Endothelial cell of umbilical vein (primary cell): Measurements from ENCODE around the gene TSPAN18. TPM values are rescaled to one million over a fixed set of nuclear protein-coding genes. Genes with fewer than 3 reads are reported as not detected.

Experiments
- BruUV-seq: library from RNA; stranded (reverse); fragments of 400-500 nt; replicated peaks from 2 replicates; lab custom pipeline; 2021; lab: Mats Ljungman, UMichigan
- CTCF ChIA-PET: fragments of 300-600, 350-600 bp; sonication (Branson Sonifier 250); formaldehyde crosslinking; loops from one replicate; lab custom pipeline; 2021; ENCODE audit warnings: antibody characterized with exemption, inconsistent platforms; lab: Charles Lee
- POLR2A ChIA-PET: fragments of 300-600, 350-600 bp; sonication (Branson Sonifier 250); formaldehyde crosslinking; loops from one replicate; lab custom pipeline; 2021; ENCODE audit warnings: antibody characterized with exemption, inconsistent platforms; lab: Charles Lee
- DNase-seq: peaks from one replicate; pipeline ENCODE4 v3.0.0-alpha.2; 2011; ENCODE audit warnings: low read depth, low spot score
- FAIRE-seq: peaks from 2 replicates; lab custom pipeline; 2011; peaks lifted over from hg19 to GRCh38; lab: Jason Lieb, UNC
- H2AFZ ChIP-seq: 2 replicates; pipeline ENCODE4 v1.6.0; 2012; ENCODE audit warnings: low read depth, low read length, control low read depth, inconsistent platforms
- H3K27ac ChIP-seq: 2 replicates; pipeline ENCODE4 v1.5.1; 2011; ENCODE audit warnings: low read depth, mild to moderate bottlenecking, control low read depth, low read length, moderate library complexity; ENCODE audit not compliant: insufficient read depth
- H3K27me3 ChIP-seq, 2 experiments: 2 replicates each; pipeline versions ENCODE4 v1.6.0 to v1.6.1; 2011; ENCODE audit warnings: low read length in 2 of 2, mixed read lengths in 1 of 2; ENCODE audit not compliant: control insufficient read depth in 2 of 2, insufficient read depth in 2 of 2
- H3K36me3 ChIP-seq, 2 experiments: 2 replicates in 1 of 2; 3 replicates in 1 of 2; pipeline ENCODE4 v1.5.1; 2011; ENCODE audit warnings: low read length in 2 of 2, mild to moderate bottlenecking in 1 of 2, moderate library complexity in 1 of 2; ENCODE audit not compliant: control insufficient read depth in 2 of 2, insufficient read depth in 2 of 2; ENCODE audit errors: extremely low read depth in 1 of 2
- H3K4me1 ChIP-seq: 3 replicates; pipeline ENCODE4 v1.5.1; 2011; ENCODE audit warnings: mild to moderate bottlenecking, low read length; ENCODE audit not compliant: control insufficient read depth, insufficient read depth; ENCODE audit errors: extremely low read depth
- H3K4me2 ChIP-seq: 2 replicates; pipeline ENCODE4 v1.6.1; 2011; ENCODE audit warnings: low read length, control low read depth, mixed read lengths; ENCODE audit not compliant: insufficient read depth
- H3K4me3 ChIP-seq, 3 experiments: fragments of 200-600 bp in 1 of 3; sonication (generic), shearing (Covaris generic) in 1 of 3; replicated peaks in 1 of 3; 2 replicates each; pipeline ENCODE4 v1.5.1; 2011 to 2016; ENCODE audit warnings: control low read depth in 3 of 3, low read length in 3 of 3, mild to moderate bottlenecking in 2 of 3, inconsistent platforms in 1 of 3, low read depth in 1 of 3, moderate library complexity in 1 of 3; ENCODE audit not compliant: insufficient read depth in 1 of 3
- H3K79me2 ChIP-seq: 2 replicates; pipeline ENCODE4 v1.6.0; 2012; ENCODE audit warnings: low read length, inconsistent platforms; ENCODE audit not compliant: control insufficient read depth, insufficient read depth
- H3K9ac ChIP-seq: replicated peaks from 2 replicates; pipeline ENCODE3; 2011; ENCODE audit warnings: low read length, control low read depth; ENCODE audit not compliant: insufficient read depth; ENCODE audit errors: extremely low read depth
- H3K9me1 ChIP-seq: replicated peaks from 3 replicates; pipeline ENCODE4 v1.6.0; 2011; ENCODE audit warnings: mild to moderate bottlenecking, low read length; ENCODE audit not compliant: control insufficient read depth, insufficient read depth; ENCODE audit errors: extremely low read depth
- H3K9me3 ChIP-seq: replicated peaks from 2 replicates; pipeline ENCODE4 v1.5.1; 2012; ENCODE audit warnings: low read length, inconsistent platforms; ENCODE audit not compliant: control insufficient read depth, insufficient read depth
- H4K20me1 ChIP-seq: replicated peaks from 2 replicates; pipeline ENCODE3; 2011; ENCODE audit warnings: mild to moderate bottlenecking, low read length; ENCODE audit not compliant: control insufficient read depth, insufficient read depth; ENCODE audit errors: extremely low read depth
- EZH2 ChIP-seq: IDR thresholded peaks from 2 replicates; pipeline ENCODE4 v1.6.1; 2012; ENCODE audit warnings: borderline replicate concordance, low read depth, mild to moderate bottlenecking, moderate library complexity, low read length, inconsistent platforms; ENCODE audit not compliant: severe bottlenecking
- FOS ChIP-seq: IDR thresholded peaks from 2 replicates; pipeline ENCODE4 v1.6.1; 2011; ENCODE audit warnings: mild to moderate bottlenecking, low read length, moderate library complexity, borderline replicate concordance; ENCODE audit not compliant: insufficient read depth
- GATA2 ChIP-seq: IDR thresholded peaks from 2 replicates; pipeline ENCODE4 v1.7.0; 2011; ENCODE audit warnings: low read depth, mild to moderate bottlenecking, moderate library complexity, mixed read lengths, low read length; ENCODE audit not compliant: insufficient read length, insufficient read depth
- JUN ChIP-seq: IDR thresholded peaks from 2 replicates; pipeline ENCODE4 v1.6.1; 2011; ENCODE audit warnings: borderline replicate concordance, low read depth; ENCODE audit not compliant: insufficient read length, insufficient read depth
- MYC ChIP-seq: IDR thresholded peaks from one replicate; pipeline ENCODE4 v1.6.1; 2011; ENCODE audit warnings: mild to moderate bottlenecking, low read depth, low read length
- POLR2A ChIP-seq: IDR thresholded peaks from 2 replicates; pipeline ENCODE4 v1.6.1; 2012; ENCODE audit warnings: low read depth, mild to moderate bottlenecking, control low read depth, low read length
- POLR2AphosphoS5 ChIP-seq: IDR thresholded peaks from 2 replicates; pipeline ENCODE4 v1.6.1; 2012; ENCODE audit warnings: low read depth, mild to moderate bottlenecking, control low read depth, low read length, moderate library complexity; ENCODE audit not compliant: insufficient read depth
- dilution Hi-C: fragments of 300-500 bp; cut with MboI; formaldehyde crosslinking; loops from one replicate; pipeline ENCODE4 v1.15.0; 2019; ENCODE audit warnings: low sequenced_read_pairs; ENCODE audit not compliant: extremely low pct_ligation_motif_present
- intact Hi-C: fragments of 100-400 bp; cut with micrococcal nuclease; formaldehyde crosslinking; loops from one replicate; pipeline ENCODE4 v1.10.0; 2022
- polyA plus RNA-seq, 4 experiments: library from polyadenylated mRNA; depleted of rRNA in 3 of 4; stranded (reverse) in 3 of 4; unstranded in 1 of 4; fragments of >200 nt; gene quantifications; 2 replicates each; pipeline versions ENCODE4 v1.2.1 to v1.2.3, GENCODE V29; 2011 to 2012; ENCODE audit warnings: missing spikeins in 1 of 4
- total RNA-seq: library from RNA; stranded (reverse); gene quantifications from 2 replicates; pipeline ENCODE4 v1.2.3, GENCODE V29; 2021
- TF ChIP-seq, protein P1 (sequence below): IDR thresholded peaks from 2 replicates; pipeline ENCODE4 v1.6.1; 2011; ENCODE audit not compliant: insufficient read depth, insufficient read length
- TF ChIP-seq, protein P2 (sequence below), 2 donors: IDR thresholded peaks; 1 replicate in 1 of 2; 2 replicates in 1 of 2; pipeline ENCODE4 v1.5.1; 2011; ENCODE audit warnings: low read length in 2 of 2, mild to moderate bottlenecking in 2 of 2, moderate library complexity in 2 of 2, control low read depth in 1 of 2, inconsistent platforms in 1 of 2, low read depth in 1 of 2; ENCODE audit not compliant: insufficient read depth in 1 of 2; ENCODE audit errors: extremely low read depth in 1 of 2

Gene TSPAN18
- total and polyA plus RNA-seq, 2 donors (not counting 3 experiments of a cell fraction or from before 2014, with no cell fraction given) = 32.2 to 118 TPM

DNA sequence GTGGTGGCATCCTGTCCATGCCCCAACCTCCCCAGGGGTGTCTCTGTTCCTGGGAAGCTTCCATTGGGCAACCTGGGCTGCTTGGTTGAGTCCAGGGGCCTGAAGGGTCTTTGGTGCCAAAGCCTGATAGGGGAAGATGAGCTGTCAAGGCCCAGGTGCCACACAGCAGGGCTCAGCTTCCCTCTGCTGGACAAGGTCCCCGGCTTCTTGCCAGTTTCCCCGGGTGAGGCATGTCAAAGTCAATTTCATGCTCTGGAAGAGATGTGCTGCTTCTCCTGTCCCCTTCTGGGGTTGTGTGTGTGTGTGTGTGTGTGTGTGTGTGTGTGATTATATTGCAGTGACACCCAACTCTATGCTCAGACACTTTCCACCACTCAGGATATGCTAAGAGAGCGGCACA is 197.0 kb downstream of the TSPAN18 start:
- no peak overlapping the region for H3K27ac ChIP-seq
- intact Hi-C loops = no loop called here
- H3K4me1 ChIP-seq = no peaks in the 10 kb centered on the region
- no peaks in the 10 kb centered on the region for H3K27me3 ChIP-seq
- POLR2A ChIA-PET = no interaction called here
- H3K36me3 ChIP-seq = peaks cover 0 to 2% of the 10 kb centered on the region in 2 experiments
- H3K4me2 ChIP-seq = no peak overlapping the region
- H3K4me3 ChIP-seq = no peak overlapping the region
- DNase-seq (no peak), FAIRE-seq (no peak)
- TF ChIP-seq EZH2 (no peak), JUN (no peak), FOS (no peak)
- TF ChIP-seq, protein P1, sequence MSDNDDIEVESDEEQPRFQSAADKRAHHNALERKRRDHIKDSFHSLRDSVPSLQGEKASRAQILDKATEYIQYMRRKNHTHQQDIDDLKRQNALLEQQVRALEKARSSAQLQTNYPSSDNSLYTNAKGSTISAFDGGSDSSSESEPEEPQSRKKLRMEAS = no peak
- H3K9me3 ChIP-seq = no peaks in the 10 kb centered on the region
- no peak overlapping the region for H2AFZ ChIP-seq
- no peaks in the 10 kb centered on the region for H3K9me1 ChIP-seq
- no peaks in the 10 kb centered on the region for H3K79me2 ChIP-seq
- CTCF ChIA-PET = interaction anchor here (1.0 to 1.2 kb wide), 2 partner anchors 180 to 312 kb away, joined by 3 to 5 read pairs; no protein-coding TSS in a partner anchor
- dilution Hi-C loops = no loop called here
- no peak overlapping the region for H3K9ac ChIP-seq
- no peaks in the 10 kb centered on the region for H4K20me1 ChIP-seq
- BruUV-seq = no TSS peak

DNA sequence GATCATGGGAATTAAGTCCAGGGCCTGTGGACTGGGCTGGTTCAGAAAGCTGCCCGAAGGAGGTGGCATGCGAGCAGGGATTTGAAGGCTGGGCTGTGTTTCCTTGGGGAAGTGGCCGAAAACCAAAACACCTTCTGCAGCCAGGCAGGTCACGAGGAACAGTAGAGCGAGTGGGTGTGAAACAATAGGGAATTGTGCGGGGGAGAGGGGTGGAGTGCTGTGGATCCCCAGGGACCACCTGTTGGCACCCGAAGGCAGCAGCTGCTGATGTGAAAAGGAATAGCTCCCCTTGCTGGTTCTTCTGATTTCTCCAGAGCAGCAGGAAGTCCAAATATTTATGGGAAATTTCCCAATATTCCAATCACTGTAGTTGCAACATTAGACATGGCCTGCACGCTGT is 199.3 kb downstream of the TSPAN18 start:
- POLR2A ChIA-PET = interaction anchor here (1.2 kb wide), 1 partner anchor 182 kb away, joined by 4 read pairs; no protein-coding TSS in a partner anchor
- intact Hi-C loops = no loop called here
- Histone ChIP-seq H3K4me3 (no peak overlapping the region), H3K79me2 (no peaks in the 10 kb centered on the region), H3K9me3 (no peaks in the 10 kb centered on the region), H3K27me3 (no peaks in the 10 kb centered on the region), H3K27ac (no peak overlapping the region), H3K4me1 (no peaks in the 10 kb centered on the region), H3K9me1 (no peaks in the 10 kb centered on the region), H3K9ac (no peak overlapping the region), H2AFZ (no peak overlapping the region), H4K20me1 (no peaks in the 10 kb centered on the region), H3K4me2 (no peak overlapping the region), H3K36me3 (peaks cover 0 to 4% of the 10 kb centered on the region in 2 experiments)
- TF ChIP-seq MYC = no peak
- TF ChIP-seq FOS = no peak
- TF ChIP-seq POLR2A = no peak
- TF ChIP-seq GATA2 = no peak
- no peak for TF ChIP-seq EZH2
- no peak for TF ChIP-seq JUN
- TF ChIP-seq, protein P2, sequence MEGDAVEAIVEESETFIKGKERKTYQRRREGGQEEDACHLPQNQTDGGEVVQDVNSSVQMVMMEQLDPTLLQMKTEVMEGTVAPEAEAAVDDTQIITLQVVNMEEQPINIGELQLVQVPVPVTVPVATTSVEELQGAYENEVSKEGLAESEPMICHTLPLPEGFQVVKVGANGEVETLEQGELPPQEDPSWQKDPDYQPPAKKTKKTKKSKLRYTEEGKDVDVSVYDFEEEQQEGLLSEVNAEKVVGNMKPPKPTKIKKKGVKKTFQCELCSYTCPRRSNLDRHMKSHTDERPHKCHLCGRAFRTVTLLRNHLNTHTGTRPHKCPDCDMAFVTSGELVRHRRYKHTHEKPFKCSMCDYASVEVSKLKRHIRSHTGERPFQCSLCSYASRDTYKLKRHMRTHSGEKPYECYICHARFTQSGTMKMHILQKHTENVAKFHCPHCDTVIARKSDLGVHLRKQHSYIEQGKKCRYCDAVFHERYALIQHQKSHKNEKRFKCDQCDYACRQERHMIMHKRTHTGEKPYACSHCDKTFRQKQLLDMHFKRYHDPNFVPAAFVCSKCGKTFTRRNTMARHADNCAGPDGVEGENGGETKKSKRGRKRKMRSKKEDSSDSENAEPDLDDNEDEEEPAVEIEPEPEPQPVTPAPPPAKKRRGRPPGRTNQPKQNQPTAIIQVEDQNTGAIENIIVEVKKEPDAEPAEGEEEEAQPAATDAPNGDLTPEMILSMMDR (IDR thresholded peaks at IDR 0.05; ENCODE audit: extremely low read depth in 1 of 2, insufficient read depth in 1 of 2, low read depth in 1 of 2, low read length in 2 of 2) = no peak
- TF ChIP-seq, protein P1 = no peak
- TF ChIP-seq POLR2AphosphoS5 = no peak
- FAIRE-seq = no peak
- no TSS peak for BruUV-seq
- CTCF ChIA-PET = interaction anchor here (1.0 to 24.5 kb wide), 11 partner anchors 11 to 357 kb away, joined by 3 to 1618 read pairs (median 16); no protein-coding TSS in a partner anchor
- no peak for DNase-seq
- dilution Hi-C loops = no loop called here
